HL-60 (cell line): Measurements from ENCODE around the gene KPTN.

Experiments used
- DNase-seq, 2 experiments: peaks; one replicate each; pipeline ENCODE4 v3.0.0-alpha.2; 2010 to 2020; ENCODE audit warnings: low read depth in 1 of 2, low spot score in 1 of 2
- H3K27ac ChIP-seq: fragments of 250-450 bp; sonication (Bioruptor Pico); replicated peaks from 2 replicates; pipeline ENCODE4 v1.5.1; 2020; ENCODE audit warnings: mild to moderate bottlenecking, moderate library complexity
- H3K27me3 ChIP-seq: fragments of 250-450 bp; sonication (Bioruptor Pico); 2 replicates; pipeline ENCODE4 v1.5.1; 2021; ENCODE audit warnings: mild to moderate bottlenecking, moderate library complexity; ENCODE audit not compliant: insufficient read depth, poor library complexity, severe bottlenecking
- H3K4me3 ChIP-seq: replicated peaks from 2 replicates; pipeline ENCODE4 v1.5.1; 2011; ENCODE audit warnings: mild to moderate bottlenecking, control low read depth, low read length; ENCODE audit not compliant: insufficient read depth
- CTCF ChIP-seq: IDR thresholded peaks from one replicate; pipeline ENCODE4 v1.5.1; 2011; ENCODE audit warnings: low read length, control low read depth, inconsistent platforms; ENCODE audit not compliant: insufficient read depth
- GABPA ChIP-seq: IDR thresholded peaks from 2 replicates; pipeline ENCODE4 v1.6.1; 2012; ENCODE audit warnings: low read depth
- POLR2AphosphoS5 ChIP-seq: IDR thresholded peaks from 2 replicates; pipeline ENCODE4 v1.6.1; 2012; ENCODE audit warnings: low read depth
- REST ChIP-seq: IDR thresholded peaks from 2 replicates; pipeline ENCODE4 v1.6.1; 2012; ENCODE audit warnings: low read depth; ENCODE audit not compliant: insufficient replicate concordance
- SPI1 ChIP-seq: IDR thresholded peaks from 2 replicates; pipeline ENCODE4 v1.6.1; 2012; ENCODE audit warnings: low read depth, mild to moderate bottlenecking, borderline replicate concordance

KPTN gene

GRCh38 chr19:47470447-47471195, 13.4 kb downstream of the KPTN start:
- TF ChIP-seq POLR2AphosphoS5 = no peak
- no peak for TF ChIP-seq GABPA
- no peak for TF ChIP-seq REST
- TF ChIP-seq CTCF = no peak
- TF ChIP-seq SPI1 = no peak
- Histone ChIP-seq H3K27ac (no peak overlapping the region), H3K4me3 (no peak overlapping the region), H3K27me3 (peaks cover 44% of the 10 kb centered on the region)
- DNase-seq = no peak

GRCh38 chr19:47469719-47470118, 14.3 kb downstream of the KPTN start:
- H3K27ac ChIP-seq = no peak overlapping the region
- no peak for TF ChIP-seq REST
- TF ChIP-seq CTCF = no peak
- no peak for TF ChIP-seq POLR2AphosphoS5
- no peak for TF ChIP-seq SPI1
- TF ChIP-seq GABPA = no peak
- no peak for DNase-seq
- H3K27me3 ChIP-seq = peaks cover 44% of the 10 kb centered on the region
- no peak overlapping the region for H3K4me3 ChIP-seq

GRCh38 chr19:47469363-47469700, 14.7 kb downstream of the KPTN start:
- no peak for DNase-seq
- TF ChIP-seq CTCF (no peak), SPI1 (no peak)
- H3K27ac ChIP-seq = no peak overlapping the region
- peaks cover 44% of the 10 kb centered on the region for H3K27me3 ChIP-seq
- H3K4me3 ChIP-seq = no peak overlapping the region

GRCh38 chr19:47467914-47468313, 16.1 kb downstream of the KPTN start:
- H3K4me3 ChIP-seq = no peak overlapping the region
- DNase-seq = no peak
- no peak for TF ChIP-seq CTCF
- no peak for TF ChIP-seq GABPA
- no peak for TF ChIP-seq POLR2AphosphoS5
- TF ChIP-seq SPI1 = no peak
- TF ChIP-seq REST = no peak
- no peak overlapping the region for H3K27ac ChIP-seq
- H3K27me3 ChIP-seq = peaks cover 44% of the 10 kb centered on the region
